Neural cell (in vitro differentiated cells): ENCODE measurements around the gene ERBB4. TPM values are rescaled to one million over a fixed set of nuclear protein-coding genes. Genes with fewer than 3 reads are reported as not detected.

Experiments
- H2AFZ ChIP-seq: fragments of 200-600, 300-800 bp; sonication (generic), shearing (Covaris generic); 2 replicates; pipeline ENCODE4 v1.6.0; 2014; ENCODE audit warnings: low read depth, mild to moderate bottlenecking, antibody characterized with exemption, low read length, moderate library complexity
- H3F3A ChIP-seq: fragments of 200-600 bp; shearing (Covaris generic); 2 replicates; pipeline ENCODE4 v1.6.1; 2016; ENCODE audit warnings: mild to moderate bottlenecking, moderate library complexity, mixed read lengths, antibody characterized with exemption, low read length; ENCODE audit not compliant: insufficient read depth, poor library complexity, severe bottlenecking
- H3K27ac ChIP-seq: fragments of 200-600, 300-800 bp; sonication (generic), shearing (Covaris generic); 2 replicates; pipeline ENCODE4 v1.5.1; 2014; ENCODE audit warnings: mild to moderate bottlenecking, low read length, moderate library complexity
- H3K27me3 ChIP-seq: fragments of 300-800, 200-600 bp; sonication (generic), shearing (Covaris generic); 2 replicates; pipeline ENCODE4 v1.6.0; 2014; ENCODE audit warnings: mild to moderate bottlenecking, low read depth, low read length, moderate library complexity; ENCODE audit not compliant: insufficient read depth
- H3K36me3 ChIP-seq: fragments of 300-800, 200-600 bp; sonication (generic), shearing (Covaris generic); 2 replicates; pipeline ENCODE4 v1.5.1; 2014; ENCODE audit warnings: mild to moderate bottlenecking, antibody characterized with exemption, low read length, moderate library complexity; ENCODE audit not compliant: insufficient read depth
- H3K4me2 ChIP-seq: fragments of 300-800, 200-600 bp; sonication (generic), shearing (Covaris generic); 2 replicates; pipeline ENCODE4 v1.6.0; 2014; ENCODE audit warnings: mild to moderate bottlenecking, low read length
- H3K4me3 ChIP-seq: fragments of 300-800, 200-600 bp; sonication (generic), shearing (Covaris generic); 2 replicates; pipeline ENCODE4 v1.5.1; 2014; ENCODE audit warnings: mild to moderate bottlenecking, low read length, moderate library complexity
- H3K79me2 ChIP-seq: fragments of 200-600 bp; shearing (Covaris generic); replicated peaks from 2 replicates; pipeline ENCODE4 v1.6.0; 2014; ENCODE audit warnings: mild to moderate bottlenecking, low read length, moderate library complexity; ENCODE audit not compliant: insufficient read depth
- H3K9ac ChIP-seq: fragments of 300-800, 200-600 bp; sonication (generic), shearing (Covaris generic); 2 replicates; pipeline ENCODE4 v1.6.1; 2016; ENCODE audit warnings: mild to moderate bottlenecking, low read length, mixed read lengths
- H3K9me2 ChIP-seq: fragments of 200-600 bp; shearing (Covaris generic); 2 replicates; pipeline ENCODE4 v1.6.1; 2016; ENCODE audit warnings: mild to moderate bottlenecking, low read length, mixed read lengths; ENCODE audit not compliant: insufficient read depth
- H3K9me3 ChIP-seq: fragments of 200-600, 300-800 bp; sonication (generic), shearing (Covaris generic); 2 replicates; pipeline ENCODE4 v1.6.1; 2016; ENCODE audit warnings: mild to moderate bottlenecking, mixed run types, low read length, moderate library complexity, mixed read lengths
- H4K20me1 ChIP-seq: fragments of 200-600 bp; shearing (Covaris generic); 2 replicates; pipeline ENCODE4 v1.6.1; 2016; ENCODE audit warnings: mild to moderate bottlenecking, mixed run types; ENCODE audit not compliant: insufficient read depth
- EP300 ChIP-seq: fragments of 450-650 bp; conservative IDR thresholded peaks from 2 replicates; pipeline ENCODE4 v1.6.1; 2014; ENCODE audit warnings: antibody characterized with exemption, mild to moderate bottlenecking, moderate library complexity; ENCODE audit not compliant: poor library complexity, severe bottlenecking
- EZH2 ChIP-seq: fragments of 200-600, 300-800 bp; shearing (Covaris generic), sonication (generic); IDR thresholded peaks from 2 replicates; pipeline ENCODE4 v1.6.1; 2014; ENCODE audit warnings: antibody characterized with exemption, low read length, borderline replicate concordance, mild to moderate bottlenecking; ENCODE audit not compliant: insufficient read depth, poor library complexity, severe bottlenecking
- MXI1 ChIP-seq: fragments of 450-650 bp; conservative IDR thresholded peaks from 2 replicates; pipeline ENCODE4 v1.6.1; 2014; ENCODE audit warnings: antibody characterized with exemption, mild to moderate bottlenecking; ENCODE audit not compliant: poor library complexity, severe bottlenecking
- POLR2AphosphoS5 ChIP-seq: IDR thresholded peaks from 2 replicates; pipeline ENCODE4 v1.6.1; 2012
- RAD21 ChIP-seq: fragments of 450-650 bp; conservative IDR thresholded peaks from 2 replicates; pipeline ENCODE4 v1.6.1; 2014; ENCODE audit warnings: antibody characterized with exemption, mild to moderate bottlenecking, moderate library complexity
- SMC3 ChIP-seq: fragments of 450-650 bp; conservative IDR thresholded peaks from 2 replicates; pipeline ENCODE4 v1.6.1; 2014; ENCODE audit warnings: antibody characterized with exemption, mild to moderate bottlenecking, moderate library complexity; ENCODE audit not compliant: poor library complexity
- TAF1 ChIP-seq: IDR thresholded peaks from 2 replicates; pipeline ENCODE4 v1.6.1; 2012; ENCODE audit warnings: low read depth
- polyA plus RNA-seq: library from polyadenylated mRNA; depleted of rRNA; stranded (reverse); fragments of >200 nt; gene quantifications from 2 replicates; pipeline ENCODE4 v1.2.3, GENCODE V29; 2014
- TF ChIP-seq, protein P1 (sequence below): fragments of 450-650 bp; IDR thresholded peaks from 2 replicates; pipeline ENCODE4 v1.5.1; 2014; ENCODE audit warnings: antibody characterized with exemption, mild to moderate bottlenecking, moderate library complexity; ENCODE audit not compliant: poor library complexity, severe bottlenecking
- TF ChIP-seq, protein P2 (sequence below): IDR thresholded peaks from 2 replicates; pipeline ENCODE4 v1.6.1; 2012; ENCODE audit warnings: borderline replicate concordance

Gene ERBB4
- polyA plus RNA-seq, 1 donor from 2014 or later: 0.69 TPM

DNA sequence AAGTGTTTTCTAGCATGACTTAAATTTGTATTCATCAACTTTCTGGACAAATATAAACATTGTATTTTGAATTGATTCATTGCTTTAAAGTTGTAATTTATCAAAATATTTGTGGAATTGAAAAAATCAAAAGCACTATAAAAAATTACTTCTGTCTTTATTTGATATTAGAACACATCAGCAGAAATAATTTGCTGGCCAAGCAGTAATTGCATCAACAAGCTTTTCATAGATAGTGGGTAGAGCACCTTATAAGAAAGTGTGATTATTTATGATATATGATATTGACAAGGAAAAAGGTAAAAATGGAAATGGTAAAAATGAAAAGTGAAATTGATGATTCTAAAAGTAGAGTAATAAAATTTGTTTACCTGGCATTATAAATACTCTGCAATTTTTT is 1121.1 kb downstream of the ERBB4 start:
- no peaks in the 10 kb centered on the region for H3K9me3 ChIP-seq
- no peaks in the 10 kb centered on the region for H3F3A ChIP-seq
- H3K4me3 ChIP-seq: no peak overlapping the region
- H3K9ac ChIP-seq: no peak overlapping the region
- H3K79me2 ChIP-seq: no peaks in the 10 kb centered on the region
- no peaks in the 10 kb centered on the region for H3K27me3 ChIP-seq
- no peaks in the 10 kb centered on the region for H3K9me2 ChIP-seq
- H4K20me1 ChIP-seq: no peaks in the 10 kb centered on the region
- no peak overlapping the region for H3K4me2 ChIP-seq
- H2AFZ ChIP-seq: no peak overlapping the region
- no peak for TF ChIP-seq EZH2
- TF ChIP-seq MXI1: no peak
- TF ChIP-seq EP300: no peak
- TF ChIP-seq RAD21: no peak
- TF ChIP-seq, protein P1, sequence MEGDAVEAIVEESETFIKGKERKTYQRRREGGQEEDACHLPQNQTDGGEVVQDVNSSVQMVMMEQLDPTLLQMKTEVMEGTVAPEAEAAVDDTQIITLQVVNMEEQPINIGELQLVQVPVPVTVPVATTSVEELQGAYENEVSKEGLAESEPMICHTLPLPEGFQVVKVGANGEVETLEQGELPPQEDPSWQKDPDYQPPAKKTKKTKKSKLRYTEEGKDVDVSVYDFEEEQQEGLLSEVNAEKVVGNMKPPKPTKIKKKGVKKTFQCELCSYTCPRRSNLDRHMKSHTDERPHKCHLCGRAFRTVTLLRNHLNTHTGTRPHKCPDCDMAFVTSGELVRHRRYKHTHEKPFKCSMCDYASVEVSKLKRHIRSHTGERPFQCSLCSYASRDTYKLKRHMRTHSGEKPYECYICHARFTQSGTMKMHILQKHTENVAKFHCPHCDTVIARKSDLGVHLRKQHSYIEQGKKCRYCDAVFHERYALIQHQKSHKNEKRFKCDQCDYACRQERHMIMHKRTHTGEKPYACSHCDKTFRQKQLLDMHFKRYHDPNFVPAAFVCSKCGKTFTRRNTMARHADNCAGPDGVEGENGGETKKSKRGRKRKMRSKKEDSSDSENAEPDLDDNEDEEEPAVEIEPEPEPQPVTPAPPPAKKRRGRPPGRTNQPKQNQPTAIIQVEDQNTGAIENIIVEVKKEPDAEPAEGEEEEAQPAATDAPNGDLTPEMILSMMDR: no peak
- TF ChIP-seq SMC3: no peak
- TF ChIP-seq POLR2AphosphoS5: no peak
- TF ChIP-seq TAF1: no peak
- TF ChIP-seq, protein P2, sequence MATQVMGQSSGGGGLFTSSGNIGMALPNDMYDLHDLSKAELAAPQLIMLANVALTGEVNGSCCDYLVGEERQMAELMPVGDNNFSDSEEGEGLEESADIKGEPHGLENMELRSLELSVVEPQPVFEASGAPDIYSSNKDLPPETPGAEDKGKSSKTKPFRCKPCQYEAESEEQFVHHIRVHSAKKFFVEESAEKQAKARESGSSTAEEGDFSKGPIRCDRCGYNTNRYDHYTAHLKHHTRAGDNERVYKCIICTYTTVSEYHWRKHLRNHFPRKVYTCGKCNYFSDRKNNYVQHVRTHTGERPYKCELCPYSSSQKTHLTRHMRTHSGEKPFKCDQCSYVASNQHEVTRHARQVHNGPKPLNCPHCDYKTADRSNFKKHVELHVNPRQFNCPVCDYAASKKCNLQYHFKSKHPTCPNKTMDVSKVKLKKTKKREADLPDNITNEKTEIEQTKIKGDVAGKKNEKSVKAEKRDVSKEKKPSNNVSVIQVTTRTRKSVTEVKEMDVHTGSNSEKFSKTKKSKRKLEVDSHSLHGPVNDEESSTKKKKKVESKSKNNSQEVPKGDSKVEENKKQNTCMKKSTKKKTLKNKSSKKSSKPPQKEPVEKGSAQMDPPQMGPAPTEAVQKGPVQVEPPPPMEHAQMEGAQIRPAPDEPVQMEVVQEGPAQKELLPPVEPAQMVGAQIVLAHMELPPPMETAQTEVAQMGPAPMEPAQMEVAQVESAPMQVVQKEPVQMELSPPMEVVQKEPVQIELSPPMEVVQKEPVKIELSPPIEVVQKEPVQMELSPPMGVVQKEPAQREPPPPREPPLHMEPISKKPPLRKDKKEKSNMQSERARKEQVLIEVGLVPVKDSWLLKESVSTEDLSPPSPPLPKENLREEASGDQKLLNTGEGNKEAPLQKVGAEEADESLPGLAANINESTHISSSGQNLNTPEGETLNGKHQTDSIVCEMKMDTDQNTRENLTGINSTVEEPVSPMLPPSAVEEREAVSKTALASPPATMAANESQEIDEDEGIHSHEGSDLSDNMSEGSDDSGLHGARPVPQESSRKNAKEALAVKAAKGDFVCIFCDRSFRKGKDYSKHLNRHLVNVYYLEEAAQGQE: no peak
- no peak overlapping the region for H3K27ac ChIP-seq
- no peaks in the 10 kb centered on the region for H3K36me3 ChIP-seq

DNA sequence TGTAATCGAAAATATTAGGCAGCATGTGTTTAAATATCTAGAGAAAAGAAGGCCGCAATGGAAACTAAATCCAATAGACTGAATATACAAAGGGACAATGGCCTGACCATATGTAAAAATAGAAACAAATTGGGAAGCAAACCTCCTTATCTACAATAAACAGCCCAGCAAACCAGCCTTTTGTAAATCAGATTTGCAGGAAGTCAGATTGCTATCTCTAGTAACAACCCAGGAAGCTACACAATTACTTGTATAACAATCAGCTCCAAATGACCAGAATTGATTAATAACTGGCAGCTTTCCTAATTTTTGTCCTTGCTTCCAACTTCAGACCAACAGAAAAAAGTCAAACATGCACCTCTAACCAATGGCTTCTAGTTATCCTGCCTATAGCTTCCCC is 1122.2 kb downstream of the ERBB4 start:
- TF ChIP-seq, protein P1: no peak
- TF ChIP-seq EZH2 (no peak), MXI1 (no peak), SMC3 (no peak), POLR2AphosphoS5 (no peak), TAF1 (no peak), RAD21 (no peak), EP300 (no peak)
- TF ChIP-seq, protein P2: no peak
- H2AFZ ChIP-seq: no peak overlapping the region
- no peaks in the 10 kb centered on the region for H3F3A ChIP-seq
- no peaks in the 10 kb centered on the region for H3K36me3 ChIP-seq
- no peaks in the 10 kb centered on the region for H3K27me3 ChIP-seq
- H4K20me1 ChIP-seq: no peaks in the 10 kb centered on the region
- no peaks in the 10 kb centered on the region for H3K9me2 ChIP-seq
- H3K9me3 ChIP-seq: no peaks in the 10 kb centered on the region
- no peak overlapping the region for H3K27ac ChIP-seq
- H3K9ac ChIP-seq: no peak overlapping the region
- H3K4me3 ChIP-seq: no peak overlapping the region
- H3K79me2 ChIP-seq: no peaks in the 10 kb centered on the region
- no peak overlapping the region for H3K4me2 ChIP-seq
